ENCODE measurements around the gene POLR3A.

POLR3A gene

GRCh38 chr10:77940627-77941026 is 88.7 kb downstream of the POLR3A start:
- no peak for DNase-seq

GRCh38 chr10:77940225-77940624 is 89.1 kb downstream of the POLR3A start:
- no peak for DNase-seq

DNA sequence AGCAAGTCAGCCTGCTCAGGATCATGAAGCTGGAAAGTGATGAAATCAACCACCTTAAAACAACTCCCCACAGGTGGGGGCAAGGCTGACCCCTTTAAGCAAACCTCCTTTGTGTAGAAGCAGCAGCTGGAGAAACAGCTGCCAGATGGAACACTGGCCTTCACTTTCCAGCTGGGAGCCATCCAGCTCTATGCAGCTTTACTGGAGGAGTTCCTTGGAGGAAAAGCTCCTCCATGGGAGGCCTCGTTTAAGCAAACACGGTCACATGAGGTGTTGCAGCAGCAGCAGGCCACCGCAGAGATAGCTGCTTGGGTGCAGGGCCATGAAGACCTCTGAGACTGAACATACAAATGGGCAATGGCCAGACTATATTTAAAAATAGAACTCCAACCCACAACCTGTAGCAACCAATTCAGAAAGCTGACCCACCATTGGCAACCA is 89.7 kb downstream of the POLR3A start:
- no peak for DNase-seq

GRCh38 chr10:77936697-77937567 is 92.4 kb downstream of the POLR3A start:
- no peak for DNase-seq

DNA sequence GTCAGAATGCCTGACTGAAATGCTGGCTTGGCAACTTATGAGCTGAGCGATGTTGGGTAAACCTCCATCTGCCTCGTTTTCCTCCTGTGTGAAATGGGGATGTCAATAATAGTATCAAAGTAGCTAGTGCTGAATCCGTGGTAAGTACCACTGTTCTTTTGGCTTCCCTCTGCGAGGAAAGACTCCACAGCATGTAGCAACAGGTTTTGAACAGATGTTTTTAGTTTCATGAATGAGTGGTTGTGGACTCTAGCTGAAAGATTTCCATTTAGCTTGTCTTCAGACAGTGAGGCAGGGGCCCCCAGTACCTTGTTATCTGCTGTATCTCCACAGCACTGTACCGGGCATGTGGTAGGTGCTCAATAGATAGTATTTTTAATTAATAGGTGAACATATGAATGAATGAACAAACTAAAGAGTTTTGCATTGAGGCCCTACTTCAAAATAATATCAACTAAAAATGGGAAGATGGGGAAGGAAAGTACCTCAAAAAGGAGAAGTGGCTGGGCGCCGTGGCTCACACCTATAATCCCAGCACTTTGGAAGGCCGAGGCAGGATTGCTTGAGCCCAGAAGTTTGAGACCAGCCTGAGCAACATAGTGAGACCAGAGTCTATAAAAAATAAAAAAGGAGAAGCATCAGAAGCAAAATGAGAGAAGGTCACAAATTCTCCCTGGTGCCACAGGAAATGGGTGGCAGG is 97.1 kb downstream of the POLR3A start:
- no peak for DNase-seq

DNA sequence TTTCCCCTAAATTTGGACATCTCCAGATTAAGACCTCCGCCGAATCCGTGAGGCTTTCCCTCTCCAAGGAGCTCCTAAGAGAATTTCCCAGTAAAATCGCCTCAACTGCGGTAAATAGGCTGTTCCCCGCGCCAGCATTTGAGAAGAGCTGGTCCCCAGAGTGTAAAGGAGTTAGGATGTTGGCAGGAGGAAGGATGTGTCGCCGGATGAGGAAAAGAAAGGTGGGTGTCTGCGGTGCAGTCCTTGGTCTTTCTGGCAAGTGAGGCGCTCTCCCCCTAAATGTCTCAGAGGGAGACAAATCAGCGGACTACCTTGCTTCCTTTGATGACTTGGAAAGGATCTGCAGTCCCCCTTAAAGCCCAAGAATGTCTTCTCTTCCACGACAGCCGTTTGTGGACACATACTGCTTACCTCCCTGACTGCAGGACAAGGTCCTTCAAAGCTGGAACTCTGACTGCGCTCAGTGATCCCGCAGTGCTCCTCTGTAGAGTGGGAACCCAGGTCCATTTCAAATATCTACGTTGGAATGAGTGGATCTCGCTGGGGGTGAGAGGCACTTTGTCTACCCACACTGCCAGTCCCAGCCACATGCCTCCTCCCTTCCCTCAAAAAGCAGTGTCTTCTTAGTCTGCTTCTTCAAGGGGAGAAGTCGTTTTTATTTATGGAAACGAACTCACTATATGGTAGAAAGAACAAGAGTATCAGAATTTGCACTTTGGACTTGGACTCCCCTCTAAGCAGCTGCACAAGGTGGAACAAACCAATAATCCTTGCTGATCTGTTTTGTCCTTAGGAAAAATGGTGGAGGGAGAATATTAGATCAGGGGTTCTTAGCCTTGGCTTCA is 101.7 kb downstream of the POLR3A start:
- DNase-seq: no peak

GRCh38 chr10:77926566-77927401 is 102.5 kb downstream of the POLR3A start, which contains the start of gene DLG5:
Gene DLG5 (minus strand): TSS chr10:77926755. CDS start chr10:77926520, 235 bp downstream.
- peak; percentile 29 for DNase-seq

GRCh38 chr10:77925795-77926565 is 103.3 kb downstream of the POLR3A start:
- DNase-seq: peak; percentile 1

DNA sequence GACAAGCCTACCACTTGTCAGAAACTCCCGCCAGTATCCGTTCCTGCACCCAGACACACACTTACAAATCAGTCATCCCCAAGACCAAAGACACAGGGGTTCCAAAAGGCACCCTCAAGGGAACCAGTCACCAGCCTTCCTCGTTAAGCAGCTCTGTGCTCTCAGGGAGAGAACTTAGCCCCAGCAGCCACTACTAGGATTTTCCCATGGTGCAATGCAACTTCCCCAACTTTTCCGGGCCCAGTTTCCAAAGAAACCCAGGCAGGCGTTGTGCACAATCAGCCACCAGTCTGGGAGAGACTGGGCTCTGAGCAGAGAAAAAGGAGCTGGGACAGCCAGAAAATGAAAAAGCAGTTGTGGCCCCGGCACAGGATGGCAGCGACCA is 103.9 kb downstream of the POLR3A start:
- DNase-seq: no peak

DNA sequence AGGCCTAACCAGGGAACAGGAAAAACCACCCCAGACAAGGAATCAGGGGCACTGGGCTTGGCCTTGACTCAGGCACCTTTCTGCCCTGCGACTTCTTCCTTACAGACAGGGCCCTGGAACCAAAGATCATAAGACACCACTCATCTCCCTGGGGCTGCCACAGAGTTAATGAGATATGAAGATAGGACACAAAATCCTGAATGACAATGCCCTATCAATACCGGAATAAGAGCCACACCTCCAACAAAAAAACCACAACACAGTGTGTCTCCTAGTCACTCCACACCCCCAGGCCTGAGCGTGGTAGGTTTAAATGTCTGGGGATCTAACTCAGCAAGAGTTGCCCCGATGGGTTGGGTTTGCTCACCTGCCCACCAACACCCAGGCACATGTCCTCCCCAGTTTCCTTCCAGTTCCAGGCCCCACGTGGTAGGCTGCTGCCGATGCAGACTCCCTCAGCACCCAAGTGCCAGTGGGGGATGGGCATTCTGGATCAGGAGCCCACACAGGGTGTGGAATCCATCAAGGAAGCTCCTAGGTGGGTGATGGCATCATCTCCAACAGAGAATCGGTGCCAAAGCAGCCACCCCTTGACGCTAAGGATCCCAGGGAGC is 106.6 kb downstream of the POLR3A start:
- DNase-seq: no peak

- no peak for DNase-seq
Observed at GRCh38 chr10:77922055-77922454, 107.3 kb downstream of the POLR3A start.

GRCh38 chr10:77921395-77921794 is 107.9 kb downstream of the POLR3A start:
- no peak for DNase-seq

DNA sequence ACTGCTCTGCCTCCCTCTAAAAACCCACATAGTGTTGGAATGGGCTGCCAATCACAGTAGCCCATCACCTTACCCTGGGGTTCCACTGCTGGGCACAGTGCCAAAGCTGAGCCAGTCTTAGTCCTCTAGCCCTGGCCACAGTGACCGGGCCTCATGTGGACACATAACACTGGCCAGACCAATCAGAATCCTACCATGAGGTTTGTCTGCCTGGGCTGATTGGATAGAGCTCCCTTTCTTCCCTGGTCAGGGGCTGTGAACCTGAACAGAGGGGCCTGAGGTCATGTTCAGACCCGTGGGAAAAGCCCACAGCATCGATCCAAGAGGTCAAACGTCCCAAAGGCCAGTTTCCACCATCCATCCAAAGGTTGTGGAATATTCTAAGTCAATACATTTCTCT is 108.8 kb downstream of the POLR3A start:
- DNase-seq: no peak

GRCh38 chr10:77919713-77920108 is 109.6 kb downstream of the POLR3A start:
- no peak for DNase-seq
